GM21576 (cell line): Measurements from ENCODE around the gene ITPR2.

Experiments used
- ATAC-seq: cut with Tn5 transposase; IDR thresholded peaks from one replicate; pipeline ENCODE4 v1.9.1; 2021; ENCODE audit warnings: mild to moderate bottlenecking, moderate library complexity; ENCODE audit not compliant: unreplicated experiment

The ITPR2 gene

DNA sequence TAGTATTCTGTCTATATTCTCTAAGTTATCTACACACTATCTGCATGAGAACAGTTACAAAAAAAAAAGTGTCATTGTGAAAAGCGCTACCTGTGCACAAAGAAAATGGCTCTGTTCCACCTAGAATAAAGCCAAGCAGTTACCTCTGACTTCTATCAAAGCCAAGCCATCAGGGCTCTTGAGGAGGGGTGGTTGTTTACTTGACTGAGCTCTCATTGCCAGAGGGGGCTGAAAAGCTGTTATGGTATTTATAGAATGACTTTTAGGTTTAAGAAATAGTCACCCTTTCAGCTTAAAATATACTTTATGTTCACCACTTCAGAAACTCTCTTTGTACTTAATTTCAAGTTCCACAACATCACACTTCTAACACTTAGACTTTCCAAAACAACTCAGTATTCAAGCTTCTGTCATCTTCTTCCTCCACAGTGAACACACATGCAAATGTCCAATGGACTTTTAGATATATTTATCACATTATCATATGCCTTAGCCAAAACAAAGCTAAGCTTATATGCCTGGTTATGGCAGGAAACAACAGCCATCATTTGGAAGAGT lies 7.5 kb downstream of the ITPR2 start:
- no peak for ATAC-seq

- ATAC-seq: no peak
Observed at GRCh38 chr12:26823390-26823789, 9.6 kb downstream of the ITPR2 start.

DNA sequence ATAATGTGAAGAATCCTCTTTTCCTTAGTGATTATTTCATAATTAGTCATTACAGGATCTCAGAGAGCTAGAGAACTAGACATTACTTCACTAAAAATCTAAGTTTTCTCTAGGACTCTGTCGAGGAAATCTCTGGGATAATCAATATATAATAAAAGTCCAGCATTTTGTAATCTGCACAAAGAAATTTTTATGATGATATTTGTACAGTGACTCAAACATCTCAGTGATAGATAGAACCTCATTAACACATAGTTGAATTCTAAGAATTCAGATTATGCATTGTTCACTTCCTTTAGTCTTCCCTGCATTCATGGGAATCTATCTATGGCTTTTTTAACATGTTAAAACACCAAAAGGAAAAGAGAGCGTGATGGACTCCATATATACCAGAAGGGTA lies 11.0 kb downstream of the ITPR2 start:
- no peak for ATAC-seq

- ATAC-seq: no peak
Observed at GRCh38 chr12:26821212-26821701, 11.7 kb downstream of the ITPR2 start.

DNA sequence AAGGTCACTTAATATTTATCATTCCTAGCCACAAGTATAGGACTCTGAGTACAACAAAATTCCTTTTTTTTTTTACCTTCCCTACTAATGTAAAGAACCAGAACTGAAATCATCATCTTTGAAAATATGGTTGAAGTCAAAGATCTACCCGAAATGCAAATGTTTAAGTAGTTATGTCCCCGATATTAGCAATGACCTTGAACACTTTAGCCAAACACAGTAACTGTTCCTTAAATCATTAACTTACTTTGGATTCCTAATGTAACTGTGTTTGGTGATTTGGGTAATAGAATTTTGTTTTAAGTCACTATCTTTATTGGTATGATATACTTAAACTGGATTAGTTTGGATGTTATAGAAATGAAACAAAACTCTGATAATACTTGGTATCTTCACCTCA lies 14.4 kb downstream of the ITPR2 start:
- ATAC-seq: no peak

DNA sequence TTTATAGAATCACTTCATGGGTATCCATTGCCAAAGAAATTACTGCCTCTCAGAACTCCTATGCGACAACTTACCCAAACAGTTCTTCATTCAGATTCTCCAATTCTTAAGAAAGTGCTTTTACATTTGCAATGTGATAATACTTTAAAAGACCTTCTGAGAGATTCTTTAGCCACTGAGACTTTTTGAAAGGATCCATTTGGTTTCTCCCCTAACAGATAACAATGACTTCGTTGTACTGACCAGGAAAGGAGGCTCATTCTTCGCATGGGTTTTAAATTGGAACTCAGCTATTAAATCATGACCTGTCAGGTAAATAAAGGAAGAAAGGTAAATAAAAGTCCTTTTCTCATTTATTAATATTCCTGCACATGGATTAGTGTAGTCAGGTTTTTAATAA lies 14.8 kb downstream of the ITPR2 start:
- no peak for ATAC-seq

DNA sequence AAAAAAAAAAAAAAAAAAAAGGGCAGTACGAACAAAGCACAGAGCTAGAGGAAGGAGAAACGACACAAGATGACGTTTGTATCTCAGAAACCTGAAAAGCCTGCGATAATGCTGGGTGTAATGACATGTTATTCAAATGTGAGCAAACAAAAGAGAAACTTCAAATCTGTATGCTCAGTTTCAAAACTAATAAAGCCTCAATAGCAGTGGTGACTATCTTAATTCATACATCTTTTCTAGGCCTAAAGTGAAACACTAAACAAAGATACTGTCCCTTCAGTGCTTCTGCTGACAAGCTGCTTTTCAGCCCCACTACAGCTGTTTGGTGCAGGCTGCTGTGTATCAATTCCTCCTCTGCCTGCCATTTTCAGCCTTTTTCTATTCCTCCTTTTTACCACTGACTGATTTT lies 15.8 kb downstream of the ITPR2 start:
- ATAC-seq: peak; percentile 93

DNA sequence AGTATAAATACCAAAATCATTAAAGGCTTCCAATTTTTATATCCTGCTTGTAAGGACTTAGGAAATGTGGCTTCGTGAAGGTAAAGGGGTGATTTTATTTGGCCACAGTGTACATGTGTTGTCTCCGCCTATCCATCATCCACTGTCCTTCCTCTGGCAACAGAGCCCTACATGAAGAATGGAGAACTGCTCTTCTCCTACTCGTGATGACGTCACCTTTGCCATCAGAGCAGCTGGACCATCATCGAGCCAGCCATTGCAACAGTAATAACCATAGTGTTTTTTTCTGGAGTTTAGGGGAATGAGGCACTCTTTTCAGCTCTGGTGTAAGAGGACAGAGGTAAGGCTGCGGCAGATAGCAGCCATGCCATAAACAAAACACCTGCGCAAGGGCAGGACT lies 19.2 kb downstream of the ITPR2 start:
- ATAC-seq: no peak

GRCh38 chr12:26810330-26810729 lies 22.7 kb downstream of the ITPR2 start:
- ATAC-seq: no peak

- ATAC-seq: no peak
Observed at GRCh38 chr12:26809611-26810285, 23.2 kb downstream of the ITPR2 start.

DNA sequence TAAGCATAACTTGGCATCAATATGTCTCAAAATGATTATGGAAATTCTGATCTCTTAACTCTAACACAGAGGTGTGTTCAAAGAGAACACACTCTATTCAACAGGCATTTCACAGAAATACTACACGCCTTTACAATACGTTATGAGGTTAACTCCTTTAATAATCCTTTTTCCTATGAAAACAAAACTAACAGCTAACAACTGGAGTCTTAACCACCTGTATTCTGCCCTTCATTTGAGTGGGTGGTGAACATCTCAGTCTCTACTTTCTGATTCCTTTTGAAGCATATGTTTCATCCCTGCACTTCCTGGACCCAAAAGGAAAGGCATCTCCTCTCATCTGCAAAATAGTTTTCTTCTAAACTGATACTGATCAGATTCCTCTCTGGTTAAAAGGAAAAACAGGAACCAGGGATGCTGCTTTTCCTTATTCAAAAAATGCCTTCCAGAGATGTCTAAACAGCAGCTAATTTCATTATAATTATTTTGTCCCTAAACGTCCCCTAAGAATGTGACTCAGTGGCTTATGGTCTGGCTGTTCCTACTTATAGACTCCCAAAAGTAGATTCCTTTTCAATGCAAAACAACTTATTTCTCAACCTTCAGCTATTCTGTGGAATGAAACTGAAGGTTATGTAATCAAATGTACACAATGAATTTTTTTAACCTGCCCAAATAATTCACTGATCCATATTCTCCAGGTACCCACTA lies 24.1 kb downstream of the ITPR2 start:
- no peak for ATAC-seq

GRCh38 chr12:26807292-26807691 lies 25.7 kb downstream of the ITPR2 start:
- ATAC-seq: no peak

DNA sequence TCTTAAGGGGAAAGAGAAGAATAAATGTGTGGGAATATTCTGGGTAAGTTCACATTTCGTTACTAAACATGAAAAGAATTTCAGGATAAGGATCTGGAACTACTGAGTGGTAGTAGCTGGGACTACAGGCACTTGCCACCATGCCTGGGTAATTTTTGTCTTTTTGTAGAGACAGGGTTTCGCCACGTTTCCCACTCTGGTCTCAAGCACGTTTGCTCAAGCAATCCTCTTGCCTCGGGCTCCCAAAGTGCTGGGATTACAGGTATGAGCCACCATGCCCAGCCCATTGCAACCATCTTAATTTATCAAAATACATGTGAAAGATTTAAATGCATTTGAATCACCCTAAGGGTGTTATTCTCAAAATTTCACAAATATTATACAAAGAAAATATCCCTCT lies 26.4 kb downstream of the ITPR2 start:
- no peak for ATAC-seq

DNA sequence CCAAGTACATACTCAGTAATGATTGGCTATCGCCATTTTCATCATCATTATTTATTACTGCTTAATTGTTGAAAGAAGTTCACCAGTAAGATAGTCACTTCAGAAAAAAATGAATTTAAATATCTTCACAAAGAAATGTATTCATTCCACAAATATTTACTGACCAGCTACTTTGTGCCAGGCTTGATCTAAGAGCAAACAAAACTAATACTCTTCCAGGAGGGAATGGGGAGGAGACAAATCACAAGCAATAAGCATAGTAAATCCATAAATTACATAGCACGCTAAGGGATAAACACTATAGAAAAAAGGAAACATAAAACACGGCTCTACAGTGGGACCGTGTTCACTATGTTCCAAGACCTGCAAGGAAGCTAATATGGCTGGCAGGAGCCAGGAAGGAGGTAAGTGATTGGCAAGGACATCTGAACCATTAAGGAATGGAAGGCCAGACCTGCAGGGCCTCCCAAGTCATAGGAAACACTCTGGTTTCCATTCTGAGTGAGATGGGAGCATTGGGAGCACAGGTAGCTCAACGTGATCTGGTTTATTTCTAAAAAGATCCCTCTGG lies 27.5 kb downstream of the ITPR2 start:
- no peak for ATAC-seq

- no peak for ATAC-seq
Observed at GRCh38 chr12:26803552-26803951, 29.4 kb downstream of the ITPR2 start.

- ATAC-seq: no peak
Observed at GRCh38 chr12:26801486-26801885, 31.5 kb downstream of the ITPR2 start.

GRCh38 chr12:26800858-26801257 lies 32.1 kb downstream of the ITPR2 start:
- ATAC-seq: no peak

DNA sequence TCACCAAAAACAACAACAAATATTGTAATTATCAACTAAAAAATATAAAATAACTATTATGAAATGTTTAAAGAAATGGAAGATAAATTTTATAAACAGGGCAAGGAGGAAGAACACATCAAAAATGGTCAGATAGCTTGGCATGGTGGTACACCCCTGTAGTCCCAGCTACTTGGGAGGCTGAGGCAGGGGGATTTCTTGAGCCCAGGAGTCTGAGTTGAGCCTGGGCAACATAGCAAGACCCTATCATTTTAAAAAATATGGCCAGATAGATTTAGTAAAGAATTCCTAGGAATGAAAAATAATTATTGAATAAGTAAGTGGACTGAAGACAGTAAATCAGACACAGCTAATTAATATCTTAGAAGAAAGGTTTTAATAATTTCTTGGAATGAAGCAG lies 32.6 kb downstream of the ITPR2 start:
- ATAC-seq: no peak

DNA sequence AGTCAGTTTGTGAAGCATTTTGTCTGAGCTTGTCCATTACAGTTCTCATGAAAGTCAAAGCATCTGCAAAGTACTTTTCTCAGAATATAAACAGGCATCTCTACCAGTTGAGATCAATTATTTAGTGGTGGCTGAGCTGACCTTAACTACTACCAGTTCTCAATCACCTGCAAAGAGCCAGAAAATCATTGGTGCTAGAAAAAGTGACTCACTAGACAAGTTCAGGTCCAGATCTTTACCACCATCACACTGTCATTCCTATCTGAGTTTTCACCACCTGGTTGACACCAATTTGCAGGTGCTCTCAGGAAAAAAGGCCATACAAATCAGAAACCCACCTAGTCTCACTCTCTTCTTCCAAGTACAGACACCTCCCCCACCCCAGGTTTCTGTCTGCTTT lies 33.3 kb downstream of the ITPR2 start:
- no peak for ATAC-seq

- no peak for ATAC-seq
Observed at GRCh38 chr12:26798640-26799039, 34.4 kb downstream of the ITPR2 start.

GRCh38 chr12:26798023-26798422 lies 35.0 kb downstream of the ITPR2 start:
- peak; percentile 48 for ATAC-seq

DNA sequence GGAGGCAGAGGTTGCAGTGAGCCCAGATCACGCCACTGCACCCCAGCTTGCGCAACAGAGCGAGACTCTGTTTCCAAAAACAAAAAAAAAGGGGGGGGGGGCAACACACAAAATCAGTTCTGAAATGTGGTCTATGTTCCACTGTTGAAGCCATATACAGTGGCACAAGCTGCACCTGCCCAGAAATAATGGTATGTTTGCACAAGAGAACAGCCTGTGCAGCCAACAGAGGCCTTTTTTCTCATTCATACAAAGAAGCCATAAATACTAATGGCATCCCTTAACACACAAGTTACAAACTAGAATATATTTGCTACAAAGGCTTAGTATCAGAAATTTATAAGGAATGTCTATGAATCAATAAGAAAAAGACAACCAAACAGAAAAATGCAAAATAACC lies 37.1 kb downstream of the ITPR2 start:
- no peak for ATAC-seq
